ENCODE measurements around the gene CDC7. TPM values are rescaled to one million over a fixed set of nuclear protein-coding genes. Genes with fewer than 3 reads are reported as not detected.

CDC7 gene
- polyA plus RNA-seq, 1 donor (not counting 4 experiments of a cell fraction or from before 2014, with no cell fraction given): 8.1 TPM

DNA sequence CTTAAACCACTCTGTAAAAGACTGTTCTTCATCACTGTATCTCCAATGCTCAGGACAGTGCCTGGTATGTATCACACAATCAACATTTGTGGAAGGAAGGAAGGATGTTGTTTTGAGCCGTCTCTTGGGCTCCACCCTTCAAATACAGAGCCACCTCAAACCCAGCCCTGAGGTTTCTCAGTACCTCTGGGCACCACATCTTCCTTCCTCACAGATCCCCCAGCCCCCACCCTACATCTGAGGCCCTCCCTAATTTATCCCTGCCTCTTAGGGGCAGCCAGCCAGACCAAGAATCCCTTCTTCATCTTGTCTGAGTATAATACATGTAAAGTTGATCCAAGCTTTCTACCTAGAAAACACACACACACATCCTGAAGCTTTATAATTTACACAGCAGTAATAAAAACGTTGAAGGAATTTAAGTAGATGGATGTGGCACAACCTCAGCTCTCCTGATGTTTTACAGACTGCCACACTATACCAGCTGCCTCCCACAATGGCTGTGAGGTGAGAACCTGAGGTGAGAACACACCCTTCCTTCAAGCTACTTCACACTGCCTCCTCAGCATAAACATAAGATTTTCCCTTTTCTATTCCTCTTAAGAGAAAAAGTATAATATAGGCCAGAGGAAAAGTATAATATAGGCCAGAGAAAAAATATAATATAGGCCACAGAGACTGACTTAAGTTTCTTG, 48.5 kb downstream of the CDC7 start:
- FAIRE-seq (no peak), DNase-seq (ENCODE audit: low read depth, low spot score) (no peak)
- no peak for TF ChIP-seq EZH2 (IDR thresholded peaks at IDR 0.05; ENCODE audit: low read length)
- Histone ChIP-seq H2AFZ (ENCODE audit: control insufficient read depth, low read length) (no peak overlapping the region), H3K4me2 (ENCODE audit: control insufficient read depth, extremely low read depth, insufficient read depth, low read depth, low read length) (no peak overlapping the region), H3K4me1 (ENCODE audit: control insufficient read depth, extremely low read depth, insufficient read depth, low read length) (peaks cover 4% of the 10 kb centered on the region), H3K9ac (ENCODE audit: control insufficient read depth, extremely low read depth, insufficient read depth, low read length) (no peak overlapping the region), H3K4me3 (ENCODE audit: control insufficient read depth in 2 of 3, extremely low read depth in 1 of 3, insufficient read depth in 2 of 3, low read depth in 1 of 3, low read length in 3 of 3) (no peak overlapping the region), H3K27me3 (ENCODE audit: control insufficient read depth, extremely low read depth, insufficient read depth, low read length) (no peaks in the 10 kb centered on the region), H3K9me1 (ENCODE audit: control insufficient read depth, extremely low read depth, insufficient read depth, low read length) (no peaks in the 10 kb centered on the region), H4K20me1 (ENCODE audit: control insufficient read depth, extremely low read depth, insufficient read depth, low read length) (no peaks in the 10 kb centered on the region), H3K27ac (ENCODE audit: control insufficient read depth, insufficient read depth, low read length) (no peak overlapping the region), H3K79me2 (ENCODE audit: control insufficient read depth, insufficient read depth, low read length) (no peaks in the 10 kb centered on the region), H3K36me3 (ENCODE audit: control insufficient read depth in 2 of 2, extremely low read depth in 1 of 2, insufficient read depth in 2 of 2, low read length in 2 of 2) (no peaks in the 10 kb centered on the region), H3K9me3 (ENCODE audit: control insufficient read depth, low read depth, low read length) (no peaks in the 10 kb centered on the region)
- dilution Hi-C loops (cut with MboI; ENCODE audit: extremely low pct_ligation_motif_present, low sequenced_read_pairs): no loop called here

DNA sequence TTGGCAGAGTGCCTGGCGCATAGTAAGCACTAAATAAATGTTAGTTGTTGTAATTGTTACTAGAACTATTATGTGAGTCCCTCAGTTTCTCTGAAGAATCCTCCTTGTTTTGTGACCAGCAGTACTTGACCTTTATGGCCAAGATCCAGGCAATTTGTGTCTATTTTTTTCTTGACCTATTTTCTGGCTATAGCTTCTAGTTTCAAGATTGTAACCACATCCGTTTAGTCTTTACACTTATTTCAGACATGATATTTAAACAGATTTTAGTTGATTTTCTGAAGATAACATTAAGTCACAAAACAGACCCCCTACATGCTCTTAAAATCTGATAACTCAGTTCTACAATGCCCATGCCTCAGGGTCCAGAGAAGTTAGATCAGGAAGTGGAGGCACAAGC, 50.3 kb downstream of the CDC7 start:
- Histone ChIP-seq H3K4me1 (ENCODE audit: control insufficient read depth, extremely low read depth, insufficient read depth, low read length) (peaks cover 13% of the 10 kb centered on the region), H3K27ac (ENCODE audit: control insufficient read depth, insufficient read depth, low read length) (no peak overlapping the region), H4K20me1 (ENCODE audit: control insufficient read depth, extremely low read depth, insufficient read depth, low read length) (no peaks in the 10 kb centered on the region), H3K9ac (ENCODE audit: control insufficient read depth, extremely low read depth, insufficient read depth, low read length) (no peak overlapping the region), H3K4me3 (ENCODE audit: control insufficient read depth in 2 of 3, extremely low read depth in 1 of 3, insufficient read depth in 2 of 3, low read depth in 1 of 3, low read length in 3 of 3) (no peak overlapping the region), H3K9me3 (ENCODE audit: control insufficient read depth, low read depth, low read length) (no peaks in the 10 kb centered on the region), H3K4me2 (ENCODE audit: control insufficient read depth, extremely low read depth, insufficient read depth, low read depth, low read length) (no peak overlapping the region), H3K9me1 (ENCODE audit: control insufficient read depth, extremely low read depth, insufficient read depth, low read length) (no peaks in the 10 kb centered on the region), H3K36me3 (ENCODE audit: control insufficient read depth in 2 of 2, extremely low read depth in 1 of 2, insufficient read depth in 2 of 2, low read length in 2 of 2) (no peaks in the 10 kb centered on the region), H3K27me3 (ENCODE audit: control insufficient read depth, extremely low read depth, insufficient read depth, low read length) (no peaks in the 10 kb centered on the region), H2AFZ (ENCODE audit: control insufficient read depth, low read length) (no peak overlapping the region), H3K79me2 (ENCODE audit: control insufficient read depth, insufficient read depth, low read length) (no peaks in the 10 kb centered on the region)
- TF ChIP-seq, protein P1, sequence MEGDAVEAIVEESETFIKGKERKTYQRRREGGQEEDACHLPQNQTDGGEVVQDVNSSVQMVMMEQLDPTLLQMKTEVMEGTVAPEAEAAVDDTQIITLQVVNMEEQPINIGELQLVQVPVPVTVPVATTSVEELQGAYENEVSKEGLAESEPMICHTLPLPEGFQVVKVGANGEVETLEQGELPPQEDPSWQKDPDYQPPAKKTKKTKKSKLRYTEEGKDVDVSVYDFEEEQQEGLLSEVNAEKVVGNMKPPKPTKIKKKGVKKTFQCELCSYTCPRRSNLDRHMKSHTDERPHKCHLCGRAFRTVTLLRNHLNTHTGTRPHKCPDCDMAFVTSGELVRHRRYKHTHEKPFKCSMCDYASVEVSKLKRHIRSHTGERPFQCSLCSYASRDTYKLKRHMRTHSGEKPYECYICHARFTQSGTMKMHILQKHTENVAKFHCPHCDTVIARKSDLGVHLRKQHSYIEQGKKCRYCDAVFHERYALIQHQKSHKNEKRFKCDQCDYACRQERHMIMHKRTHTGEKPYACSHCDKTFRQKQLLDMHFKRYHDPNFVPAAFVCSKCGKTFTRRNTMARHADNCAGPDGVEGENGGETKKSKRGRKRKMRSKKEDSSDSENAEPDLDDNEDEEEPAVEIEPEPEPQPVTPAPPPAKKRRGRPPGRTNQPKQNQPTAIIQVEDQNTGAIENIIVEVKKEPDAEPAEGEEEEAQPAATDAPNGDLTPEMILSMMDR (optimal IDR thresholded peaks at IDR 0.05 in 1 of 3, IDR thresholded peaks at IDR 0.05 in 1 of 3, conservative IDR thresholded peaks at IDR 0.05 in 1 of 3; ENCODE audit: extremely low read depth in 1 of 3, insufficient read depth in 2 of 3, low read length in 3 of 3): no peak
- no peak for TF ChIP-seq EZH2 (IDR thresholded peaks at IDR 0.05; ENCODE audit: low read length)
- FAIRE-seq: no peak
- dilution Hi-C loops (cut with MboI; ENCODE audit: extremely low pct_ligation_motif_present, low sequenced_read_pairs): no loop called here
- DNase-seq (ENCODE audit: low read depth, low spot score): no peak

DNA sequence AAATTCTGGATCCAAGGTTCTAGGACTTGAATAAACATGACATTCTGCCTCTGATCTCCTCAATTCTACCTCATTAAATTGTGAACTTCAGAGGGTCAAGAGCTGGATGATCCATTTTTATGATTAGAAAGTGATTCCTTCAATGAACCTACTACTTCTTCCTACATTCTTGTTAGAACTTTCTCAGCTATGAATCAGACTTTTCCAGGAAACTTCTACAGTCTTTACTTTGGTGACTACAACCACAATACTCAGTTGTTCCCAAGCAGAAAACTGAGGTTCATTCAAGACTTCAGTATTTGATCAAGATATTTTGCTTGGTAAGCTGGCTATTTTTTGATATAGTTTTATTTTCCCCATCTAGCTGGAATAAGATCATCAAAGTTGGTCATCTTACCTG, 51.4 kb downstream of the CDC7 start:
- no peak for FAIRE-seq
- H3K9me3 ChIP-seq (ENCODE audit: control insufficient read depth, low read depth, low read length): no peaks in the 10 kb centered on the region
- H3K27ac ChIP-seq (ENCODE audit: control insufficient read depth, insufficient read depth, low read length): no peak overlapping the region
- H3K36me3 ChIP-seq (ENCODE audit: control insufficient read depth in 2 of 2, extremely low read depth in 1 of 2, insufficient read depth in 2 of 2, low read length in 2 of 2): no peaks in the 10 kb centered on the region
- no peaks in the 10 kb centered on the region for H3K9me1 ChIP-seq (ENCODE audit: control insufficient read depth, extremely low read depth, insufficient read depth, low read length)
- dilution Hi-C loops (cut with MboI; ENCODE audit: extremely low pct_ligation_motif_present, low sequenced_read_pairs): no loop called here
- H3K9ac ChIP-seq (ENCODE audit: control insufficient read depth, extremely low read depth, insufficient read depth, low read length): no peak overlapping the region
- no peak overlapping the region for H2AFZ ChIP-seq (ENCODE audit: control insufficient read depth, low read length)
- H3K79me2 ChIP-seq (ENCODE audit: control insufficient read depth, insufficient read depth, low read length): no peaks in the 10 kb centered on the region
- no peak for DNase-seq (ENCODE audit: low read depth, low spot score)
- H4K20me1 ChIP-seq (ENCODE audit: control insufficient read depth, extremely low read depth, insufficient read depth, low read length): no peaks in the 10 kb centered on the region
- TF ChIP-seq, protein P1 (optimal IDR thresholded peaks at IDR 0.05 in 1 of 3, IDR thresholded peaks at IDR 0.05 in 1 of 3, conservative IDR thresholded peaks at IDR 0.05 in 1 of 3; ENCODE audit: extremely low read depth in 1 of 3, insufficient read depth in 2 of 3, low read length in 3 of 3): no peak
- TF ChIP-seq EZH2 (IDR thresholded peaks at IDR 0.05; ENCODE audit: low read length): no peak
- H3K4me2 ChIP-seq (ENCODE audit: control insufficient read depth, extremely low read depth, insufficient read depth, low read depth, low read length): no peak overlapping the region
- peaks cover 15% of the 10 kb centered on the region for H3K4me1 ChIP-seq (ENCODE audit: control insufficient read depth, extremely low read depth, insufficient read depth, low read length)
- no peaks in the 10 kb centered on the region for H3K27me3 ChIP-seq (ENCODE audit: control insufficient read depth, extremely low read depth, insufficient read depth, low read length)
- H3K4me3 ChIP-seq (ENCODE audit: control insufficient read depth in 2 of 3, extremely low read depth in 1 of 3, insufficient read depth in 2 of 3, low read depth in 1 of 3, low read length in 3 of 3): no peak overlapping the region
